GM21360 (cell line): Measurements from ENCODE around the gene MBNL2.
"Not testable (repeated sequence)": the region's sequence is repeated elsewhere in the genome, so short reads cannot be mapped to it uniquely, and the experiment has no call there.

Experiments used
- ATAC-seq: cut with Tn5 transposase; IDR thresholded peaks from one replicate; pipeline ENCODE4 v1.9.1; 2021; ENCODE audit warnings: mild to moderate bottlenecking, moderate library complexity; ENCODE audit not compliant: unreplicated experiment

The MBNL2 gene

GRCh38 chr13:97341135-97341534 is 119.0 kb downstream of the MBNL2 start:
- ATAC-seq, result no peak

GRCh38 chr13:97342136-97342535 is 120.0 kb downstream of the MBNL2 start:
- no peak for ATAC-seq

GRCh38 chr13:97342936-97343335 is 120.8 kb downstream of the MBNL2 start:
- ATAC-seq, result no peak

GRCh38 chr13:97344265-97345175 is 122.4 kb downstream of the MBNL2 start:
- peak; percentile 88 for ATAC-seq

GRCh38 chr13:97346097-97346496 is 124.0 kb downstream of the MBNL2 start:
- no peak for ATAC-seq

- ATAC-seq, result no peak
Observed at GRCh38 chr13:97346561-97347254, 124.6 kb downstream of the MBNL2 start.

GRCh38 chr13:97347255-97347932 is 125.3 kb downstream of the MBNL2 start:
- no peak for ATAC-seq

- ATAC-seq, result no peak
Observed at GRCh38 chr13:97348569-97349100, 126.5 kb downstream of the MBNL2 start.

- not testable (repeated sequence) for ATAC-seq
Observed at GRCh38 chr13:97352012-97352411, 129.9 kb downstream of the MBNL2 start.

- ATAC-seq, result no peak
Observed at GRCh38 chr13:97352815-97353214, 130.7 kb downstream of the MBNL2 start.

GRCh38 chr13:97353927-97354675 is 132.0 kb downstream of the MBNL2 start:
- ATAC-seq, result no peak

GRCh38 chr13:97354808-97355207 is 132.7 kb downstream of the MBNL2 start:
- ATAC-seq, result no peak

- no peak for ATAC-seq
Observed at GRCh38 chr13:97356592-97356991, 134.5 kb downstream of the MBNL2 start.

- ATAC-seq, result peak; percentile 89
Observed at GRCh38 chr13:97359181-97360057, 137.3 kb downstream of the MBNL2 start.

- ATAC-seq, result no peak
Observed at GRCh38 chr13:97360610-97361009, 138.5 kb downstream of the MBNL2 start.

GRCh38 chr13:97364031-97364430 is 141.9 kb downstream of the MBNL2 start:
- ATAC-seq, result no peak

- no peak for ATAC-seq
Observed at GRCh38 chr13:97364827-97365226, 142.7 kb downstream of the MBNL2 start.

- ATAC-seq, result no peak
Observed at GRCh38 chr13:97366172-97366688, 144.1 kb downstream of the MBNL2 start.
